ENCODE measurements around the gene CDKAL1.

Gene CDKAL1

GRCh38 chr6:20850686-20851416 is 316.6 kb downstream of the CDKAL1 start:
- TF ChIP-seq REST (IDR thresholded peaks at IDR 0.05; ENCODE audit: insufficient read depth in 1 of 2, low read depth in 2 of 2, low read length in 2 of 2) (no peak), SIN3A (IDR thresholded peaks at IDR 0.05; ENCODE audit: borderline replicate concordance, insufficient read depth, low read length) (no peak), FOXP2 (optimal IDR thresholded peaks at IDR 0.05; ENCODE audit: borderline replicate concordance, extremely low read depth, extremely low read length, insufficient read depth) (no peak)

GRCh38 chr6:20851795-20852194 is 317.5 kb downstream of the CDKAL1 start:
- TF ChIP-seq POLR2AphosphoS5 (IDR thresholded peaks at IDR 0.05; ENCODE audit: low read depth, low read length) = no peak
- TF ChIP-seq REST (IDR thresholded peaks at IDR 0.05; ENCODE audit: insufficient read depth in 1 of 2, low read depth in 2 of 2, low read length in 2 of 2) = no peak
- TF ChIP-seq TAF1 (IDR thresholded peaks at IDR 0.05; ENCODE audit: borderline replicate concordance, insufficient read depth, low read length) = no peak
- no peak for TF ChIP-seq SIN3A (IDR thresholded peaks at IDR 0.05; ENCODE audit: borderline replicate concordance, insufficient read depth, low read length)
- TF ChIP-seq FOXP2 (optimal IDR thresholded peaks at IDR 0.05; ENCODE audit: borderline replicate concordance, extremely low read depth, extremely low read length, insufficient read depth) = no peak

- TF ChIP-seq POLR2AphosphoS5 (IDR thresholded peaks at IDR 0.05; ENCODE audit: low read depth, low read length) = no peak
- no peak for TF ChIP-seq FOXP2 (optimal IDR thresholded peaks at IDR 0.05; ENCODE audit: borderline replicate concordance, extremely low read depth, extremely low read length, insufficient read depth)
- TF ChIP-seq SIN3A (IDR thresholded peaks at IDR 0.05; ENCODE audit: borderline replicate concordance, insufficient read depth, low read length) = no peak
- TF ChIP-seq REST (IDR thresholded peaks at IDR 0.05; ENCODE audit: insufficient read depth in 1 of 2, low read depth in 2 of 2, low read length in 2 of 2) = no peak
- no peak for TF ChIP-seq TAF1 (IDR thresholded peaks at IDR 0.05; ENCODE audit: borderline replicate concordance, insufficient read depth, low read length)
Observed at GRCh38 chr6:20853828-20854227, 319.6 kb downstream of the CDKAL1 start.

- TF ChIP-seq FOXP2 (optimal IDR thresholded peaks at IDR 0.05; ENCODE audit: borderline replicate concordance, extremely low read depth, extremely low read length, insufficient read depth) (no peak), TAF1 (IDR thresholded peaks at IDR 0.05; ENCODE audit: borderline replicate concordance, insufficient read depth, low read length) (no peak), REST (IDR thresholded peaks at IDR 0.05; ENCODE audit: insufficient read depth in 1 of 2, low read depth in 2 of 2, low read length in 2 of 2) (no peak), POLR2AphosphoS5 (IDR thresholded peaks at IDR 0.05; ENCODE audit: low read depth, low read length) (no peak), SIN3A (IDR thresholded peaks at IDR 0.05; ENCODE audit: borderline replicate concordance, insufficient read depth, low read length) (no peak)
Observed at GRCh38 chr6:20856681-20857288, 322.5 kb downstream of the CDKAL1 start.
